Tibial nerve (tissue), 3 donors: ENCODE results near the gene OSM.

Experiments used
- POLR2A ChIP-seq, 2 donors: fragments of 450-650 bp; IDR thresholded peaks; one replicate each; pipeline ENCODE4 v1.6.1; 2017; ENCODE audit warnings: antibody characterized with exemption in 2 of 2, mild to moderate bottlenecking in 2 of 2, moderate library complexity in 2 of 2
- TF ChIP-seq, protein P1 (sequence below), 5 experiments: fragments of 200-600 bp in 3 of 5; fragments of 450-650 bp in 2 of 5; sonication (generic) in 3 of 5; IDR thresholded peaks; one replicate each; pipeline ENCODE4 v1.5.1; 2016 to 2019; ENCODE audit warnings: antibody characterized with exemption in 5 of 5, mild to moderate bottlenecking in 3 of 5, moderate library complexity in 2 of 5

GRCh38 chr22:30247974-30248373 lies 18.7 kb downstream of the OSM start:
- TF ChIP-seq, protein P1, sequence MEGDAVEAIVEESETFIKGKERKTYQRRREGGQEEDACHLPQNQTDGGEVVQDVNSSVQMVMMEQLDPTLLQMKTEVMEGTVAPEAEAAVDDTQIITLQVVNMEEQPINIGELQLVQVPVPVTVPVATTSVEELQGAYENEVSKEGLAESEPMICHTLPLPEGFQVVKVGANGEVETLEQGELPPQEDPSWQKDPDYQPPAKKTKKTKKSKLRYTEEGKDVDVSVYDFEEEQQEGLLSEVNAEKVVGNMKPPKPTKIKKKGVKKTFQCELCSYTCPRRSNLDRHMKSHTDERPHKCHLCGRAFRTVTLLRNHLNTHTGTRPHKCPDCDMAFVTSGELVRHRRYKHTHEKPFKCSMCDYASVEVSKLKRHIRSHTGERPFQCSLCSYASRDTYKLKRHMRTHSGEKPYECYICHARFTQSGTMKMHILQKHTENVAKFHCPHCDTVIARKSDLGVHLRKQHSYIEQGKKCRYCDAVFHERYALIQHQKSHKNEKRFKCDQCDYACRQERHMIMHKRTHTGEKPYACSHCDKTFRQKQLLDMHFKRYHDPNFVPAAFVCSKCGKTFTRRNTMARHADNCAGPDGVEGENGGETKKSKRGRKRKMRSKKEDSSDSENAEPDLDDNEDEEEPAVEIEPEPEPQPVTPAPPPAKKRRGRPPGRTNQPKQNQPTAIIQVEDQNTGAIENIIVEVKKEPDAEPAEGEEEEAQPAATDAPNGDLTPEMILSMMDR (IDR thresholded peaks at IDR 0.05) = no peak
- no peak for TF ChIP-seq POLR2A (IDR thresholded peaks at IDR 0.05)
